T-helper 1 cell treated with Interleukin-12 subunit alpha and Interleukin-12 subunit beta and Interleukin-4 antibody, amounts not matched to agents 30 μg/mL and 1 μg/mL, for 36 hours (primary cell): Measurements from ENCODE around the gene CIT.

ENCODE experiments used
- H3K27ac Mint-ChIP-seq: one replicate; pipeline ENCODE4 v1.8.0; 2021; ENCODE audit warnings: mild to moderate bottlenecking, mixed read lengths
- H3K27me3 Mint-ChIP-seq: one replicate; pipeline ENCODE4 v1.8.0; 2021; ENCODE audit warnings: low read depth, mixed read lengths
- H3K36me3 Mint-ChIP-seq: one replicate; pipeline ENCODE4 v1.8.0; 2021; ENCODE audit warnings: low read depth, mixed read lengths
- H3K4me1 Mint-ChIP-seq: one replicate; pipeline ENCODE4 v1.8.0; 2021; ENCODE audit warnings: low read depth, mixed read lengths
- H3K4me3 Mint-ChIP-seq: one replicate; pipeline ENCODE4 v1.8.0; 2021; ENCODE audit warnings: mild to moderate bottlenecking, moderate library complexity, mixed read lengths
- H3K9me3 Mint-ChIP-seq: one replicate; pipeline ENCODE4 v1.8.0; 2021; ENCODE audit warnings: mixed read lengths

Gene CIT

DNA sequence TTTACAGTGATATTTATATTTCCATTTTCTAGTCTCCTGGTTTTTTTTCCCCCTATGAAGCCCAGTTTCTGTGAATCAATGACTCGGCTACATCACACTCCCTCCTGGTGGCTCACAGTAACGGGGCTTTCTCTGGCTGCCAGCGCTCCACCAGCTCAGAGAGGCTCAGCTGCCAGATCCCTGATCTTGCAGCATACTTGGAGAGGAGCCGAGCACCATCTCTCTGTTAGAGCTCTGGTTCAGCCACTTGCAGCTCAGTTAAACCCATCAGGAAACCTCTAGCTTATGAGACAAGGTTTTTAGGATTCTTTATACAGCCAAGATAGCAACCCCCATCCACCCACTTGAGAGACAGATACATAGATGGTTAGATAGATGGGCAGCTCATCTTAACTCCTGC is 74.6 kb downstream of the CIT start:
- no peak overlapping the region for H3K4me3 Mint-ChIP-seq
- H3K27me3 Mint-ChIP-seq, result no peaks in the 10 kb centered on the region
- peaks cover 7% of the 10 kb centered on the region for H3K9me3 Mint-ChIP-seq
- no peak overlapping the region for H3K27ac Mint-ChIP-seq
- H3K4me1 Mint-ChIP-seq, result peaks cover 2% of the 10 kb centered on the region
- H3K36me3 Mint-ChIP-seq, result peaks cover 24% of the 10 kb centered on the region

DNA sequence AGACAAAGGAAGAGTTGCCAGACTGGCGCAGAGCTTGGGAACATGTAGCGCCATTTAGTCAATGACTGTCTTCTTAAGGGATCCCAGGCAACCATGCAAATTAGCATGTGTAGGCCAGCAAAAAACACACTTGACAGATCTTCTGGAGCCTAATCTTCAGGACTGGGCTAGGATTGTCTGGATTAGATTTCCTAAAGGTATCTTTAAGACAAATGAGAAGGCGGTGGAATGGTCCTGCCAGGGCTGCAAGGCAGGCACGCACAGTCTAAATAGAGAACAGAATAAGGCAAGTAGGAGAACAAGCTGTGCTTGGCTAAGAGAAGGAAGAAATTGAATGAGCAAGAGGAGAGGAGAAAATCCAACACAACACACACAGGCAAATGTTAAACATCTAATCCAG is 80.0 kb downstream of the CIT start:
- Mint-ChIP-seq H3K4me3 (no peak overlapping the region), H3K27me3 (no peaks in the 10 kb centered on the region), H3K4me1 (no peaks in the 10 kb centered on the region), H3K36me3 (peaks cover 8% of the 10 kb centered on the region), H3K27ac (no peak overlapping the region), H3K9me3 (no peaks in the 10 kb centered on the region)

DNA sequence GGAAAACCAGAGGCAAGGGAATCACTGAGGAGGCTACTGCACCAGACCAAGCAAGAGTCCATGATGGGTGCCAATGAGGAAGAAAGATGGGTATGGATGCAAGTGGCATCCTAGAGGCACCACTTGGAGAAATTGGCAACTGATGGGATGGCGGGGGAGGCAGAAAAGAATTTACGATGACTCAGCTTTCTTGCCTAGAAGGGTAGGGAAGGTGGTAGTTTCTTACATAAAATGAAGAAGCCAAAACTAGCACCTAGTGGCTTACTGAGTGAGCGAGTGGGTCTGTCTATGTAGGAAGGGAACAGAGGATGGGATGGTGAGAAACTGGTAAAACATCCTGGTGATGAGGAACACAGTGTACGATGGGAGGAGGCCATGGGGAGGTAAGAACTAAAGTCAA is 80.8 kb downstream of the CIT start:
- Mint-ChIP-seq H3K36me3 (peaks cover 8% of the 10 kb centered on the region), H3K4me1 (no peaks in the 10 kb centered on the region), H3K27me3 (no peaks in the 10 kb centered on the region), H3K4me3 (no peak overlapping the region), H3K9me3 (no peaks in the 10 kb centered on the region), H3K27ac (no peak overlapping the region)

GRCh38 chr12:119791453-119791852 is 85.7 kb downstream of the CIT start:
- Mint-ChIP-seq H3K36me3 (peaks cover 8% of the 10 kb centered on the region), H3K4me3 (no peak overlapping the region), H3K27ac (no peak overlapping the region), H3K9me3 (peaks cover 3% of the 10 kb centered on the region), H3K4me1 (peaks cover 2% of the 10 kb centered on the region), H3K27me3 (no peaks in the 10 kb centered on the region)

GRCh38 chr12:119788786-119789185 is 88.3 kb downstream of the CIT start:
- Mint-ChIP-seq H3K27ac (no peak overlapping the region), H3K4me1 (peaks cover 6% of the 10 kb centered on the region), H3K36me3 (peaks cover 26% of the 10 kb centered on the region), H3K9me3 (peaks cover 3% of the 10 kb centered on the region), H3K4me3 (no peak overlapping the region), H3K27me3 (no peaks in the 10 kb centered on the region)

DNA sequence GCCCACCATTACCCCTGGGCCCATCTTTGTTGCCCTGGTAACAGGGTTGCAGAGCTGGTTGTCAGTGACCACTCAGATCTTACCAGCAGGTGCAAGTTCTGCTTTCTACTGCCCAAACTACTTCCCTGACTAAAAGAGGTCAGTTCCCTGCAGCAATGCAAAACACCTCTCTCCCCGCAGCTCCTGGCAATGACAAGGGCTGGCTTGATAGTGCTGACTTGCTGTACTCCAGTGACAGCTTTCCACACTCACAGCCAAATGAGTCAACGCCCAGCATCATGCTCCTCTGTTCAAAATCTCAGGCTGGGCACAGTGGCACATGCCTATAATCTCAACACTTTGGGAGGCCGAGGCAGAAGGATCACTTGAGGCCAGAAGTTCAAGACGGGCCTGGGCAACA is 90.6 kb downstream of the CIT start:
- H3K9me3 Mint-ChIP-seq, result peaks cover 3% of the 10 kb centered on the region
- no peaks in the 10 kb centered on the region for H3K27me3 Mint-ChIP-seq
- no peak overlapping the region for H3K4me3 Mint-ChIP-seq
- H3K4me1 Mint-ChIP-seq, result peaks cover 11% of the 10 kb centered on the region
- H3K27ac Mint-ChIP-seq, result no peak overlapping the region
- H3K36me3 Mint-ChIP-seq, result peaks cover 43% of the 10 kb centered on the region

GRCh38 chr12:119784673-119785072 is 92.4 kb downstream of the CIT start:
- H3K36me3 Mint-ChIP-seq, result peaks cover 47% of the 10 kb centered on the region
- no peaks in the 10 kb centered on the region for H3K27me3 Mint-ChIP-seq
- no peak overlapping the region for H3K27ac Mint-ChIP-seq
- peaks cover 11% of the 10 kb centered on the region for H3K4me1 Mint-ChIP-seq
- H3K9me3 Mint-ChIP-seq, result peaks cover 3% of the 10 kb centered on the region
- no peak overlapping the region for H3K4me3 Mint-ChIP-seq

DNA sequence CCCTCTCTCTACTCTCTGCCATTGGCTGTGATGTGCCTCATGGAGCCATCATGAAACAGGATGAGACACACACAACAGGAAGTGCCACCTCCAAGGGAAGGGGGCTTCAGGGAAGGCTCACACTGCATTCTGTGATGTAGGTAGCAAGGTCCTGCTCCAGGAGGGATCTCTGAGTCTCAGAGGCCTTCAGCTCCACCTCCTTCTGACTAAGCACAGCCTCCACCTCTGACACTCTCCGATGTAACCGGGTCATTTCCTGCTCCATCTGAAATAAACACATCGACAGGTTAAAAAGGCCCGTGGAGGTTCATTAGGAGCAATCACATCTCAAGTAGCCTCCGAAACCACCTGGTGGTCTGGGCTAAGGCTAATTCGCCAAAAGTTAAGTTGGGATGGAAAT is 93.3 kb downstream of the CIT start:
- Mint-ChIP-seq H3K4me1 (peaks cover 11% of the 10 kb centered on the region), H3K27me3 (no peaks in the 10 kb centered on the region), H3K4me3 (no peak overlapping the region), H3K36me3 (peaks cover 48% of the 10 kb centered on the region), H3K9me3 (peaks cover 3% of the 10 kb centered on the region), H3K27ac (peak overlapping the region; percentile 50)

DNA sequence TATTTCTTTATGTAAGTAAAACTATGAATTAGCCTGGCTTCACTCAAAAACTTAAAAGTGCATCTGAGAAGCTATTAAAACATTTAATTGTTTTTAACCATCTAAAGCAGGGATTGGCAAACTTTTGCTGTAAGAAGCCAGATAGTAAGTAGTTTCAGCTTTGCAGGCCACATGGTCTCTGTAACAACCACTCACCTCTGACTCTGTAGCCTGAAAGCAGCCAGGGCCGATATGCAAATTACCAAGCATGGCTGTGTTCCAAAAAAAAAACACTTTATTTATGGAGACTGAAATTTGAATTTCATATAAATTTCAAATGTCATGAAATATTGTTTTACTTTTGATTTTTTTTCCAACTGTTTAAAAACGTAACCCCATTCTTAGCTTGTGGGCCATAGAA is 95.3 kb downstream of the CIT start:
- H3K4me1 Mint-ChIP-seq, result peaks cover 9% of the 10 kb centered on the region
- peaks cover 46% of the 10 kb centered on the region for H3K36me3 Mint-ChIP-seq
- H3K4me3 Mint-ChIP-seq, result no peak overlapping the region
- no peaks in the 10 kb centered on the region for H3K9me3 Mint-ChIP-seq
- no peaks in the 10 kb centered on the region for H3K27me3 Mint-ChIP-seq
- H3K27ac Mint-ChIP-seq, result no peak overlapping the region

DNA sequence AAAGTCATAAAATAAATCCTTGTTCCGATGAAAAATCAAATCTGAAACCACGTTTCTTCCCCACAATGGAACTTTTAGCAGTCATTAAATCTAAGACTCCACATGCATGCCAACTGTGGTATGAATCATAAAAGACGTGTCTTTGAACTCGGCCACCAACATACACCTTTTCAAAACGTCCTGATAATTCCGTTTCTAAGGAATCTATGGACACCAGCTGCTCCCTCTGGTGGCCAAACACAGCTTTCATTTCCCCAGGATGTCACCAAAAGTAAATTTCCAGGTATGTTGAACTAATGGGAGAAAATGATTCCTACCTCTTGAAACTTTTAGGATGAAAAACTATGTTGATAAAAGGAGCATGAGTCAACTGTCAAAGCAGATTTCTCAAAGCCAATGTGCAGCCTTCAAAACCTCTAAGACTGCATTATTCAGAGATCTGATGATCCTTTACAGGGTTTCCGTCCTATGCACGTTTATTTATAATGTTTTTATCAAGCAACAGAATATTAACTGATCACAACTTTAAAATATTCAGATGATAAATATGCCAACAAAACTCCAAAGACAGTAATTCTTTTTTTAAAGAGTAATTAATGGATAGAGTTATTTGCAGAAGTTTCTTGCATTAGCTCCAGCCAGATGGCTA is 96.2 kb downstream of the CIT start:
- H3K27me3 Mint-ChIP-seq, result no peaks in the 10 kb centered on the region
- no peak overlapping the region for H3K27ac Mint-ChIP-seq
- H3K36me3 Mint-ChIP-seq, result peaks cover 48% of the 10 kb centered on the region
- no peaks in the 10 kb centered on the region for H3K9me3 Mint-ChIP-seq
- no peak overlapping the region for H3K4me3 Mint-ChIP-seq
- H3K4me1 Mint-ChIP-seq, result peaks cover 9% of the 10 kb centered on the region

DNA sequence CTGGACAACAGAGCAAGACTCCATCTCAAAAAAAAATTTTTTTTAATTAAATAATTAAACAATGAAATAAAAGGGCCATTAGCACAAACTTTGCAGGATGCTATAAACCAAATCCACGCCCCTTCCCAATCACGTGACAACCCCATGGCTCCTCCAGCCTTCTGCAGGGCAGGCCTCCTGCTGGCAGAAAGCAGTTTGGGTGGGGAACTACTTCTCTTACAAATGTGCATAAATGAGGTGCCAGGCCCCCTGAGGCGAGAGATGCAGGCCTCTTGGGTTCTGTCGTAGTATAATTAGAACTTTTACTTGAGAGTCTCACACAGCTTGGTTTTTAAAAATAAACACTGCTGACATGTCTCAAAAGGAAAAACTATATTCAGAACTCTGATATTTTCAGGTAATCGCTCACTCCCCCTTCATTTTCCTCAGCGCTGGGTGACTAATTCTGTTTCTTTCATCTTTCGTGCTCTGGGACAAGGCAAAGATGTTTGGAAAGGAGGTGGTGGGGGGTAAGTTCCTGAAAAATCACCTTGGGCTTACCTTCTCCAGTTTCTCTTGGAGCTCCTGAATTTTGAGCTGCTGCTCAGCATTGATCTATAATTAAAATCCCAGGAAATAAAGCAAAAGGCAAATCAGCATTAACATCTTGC is 101.7 kb downstream of the CIT start:
- Mint-ChIP-seq H3K4me1 (no peaks in the 10 kb centered on the region), H3K27ac (no peak overlapping the region), H3K36me3 (peaks cover 44% of the 10 kb centered on the region)

DNA sequence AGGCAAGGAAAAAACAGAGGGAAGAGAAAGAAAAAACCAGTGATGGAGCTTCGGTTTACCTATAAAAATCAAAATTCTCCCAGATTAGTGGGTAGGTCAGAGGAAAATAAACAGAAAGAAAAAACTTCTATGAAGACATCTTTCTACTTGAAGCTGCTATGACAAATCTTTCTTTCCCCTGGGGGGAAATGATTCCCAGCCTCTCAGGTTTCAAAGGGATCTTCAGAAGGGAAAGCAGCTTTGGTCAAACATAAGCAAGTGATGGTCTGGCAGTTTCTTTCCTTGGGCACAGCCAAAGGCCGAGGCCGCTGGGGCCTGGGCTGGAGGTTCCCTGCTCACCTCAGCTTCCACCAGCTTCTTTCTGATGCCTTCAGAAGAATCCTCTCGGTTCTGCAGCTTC is 104.7 kb downstream of the CIT start:
- no peak overlapping the region for H3K4me3 Mint-ChIP-seq
- peaks cover 41% of the 10 kb centered on the region for H3K36me3 Mint-ChIP-seq
- H3K27me3 Mint-ChIP-seq, result no peaks in the 10 kb centered on the region
- H3K4me1 Mint-ChIP-seq, result no peaks in the 10 kb centered on the region
- no peak overlapping the region for H3K27ac Mint-ChIP-seq
- H3K9me3 Mint-ChIP-seq, result no peaks in the 10 kb centered on the region

More for the DNA sequence above, 101.7 kb downstream of the CIT start:
- H3K27me3 Mint-ChIP-seq, result no peaks in the 10 kb centered on the region
- H3K4me3 Mint-ChIP-seq, result no peak overlapping the region
- H3K9me3 Mint-ChIP-seq, result no peaks in the 10 kb centered on the region

DNA sequence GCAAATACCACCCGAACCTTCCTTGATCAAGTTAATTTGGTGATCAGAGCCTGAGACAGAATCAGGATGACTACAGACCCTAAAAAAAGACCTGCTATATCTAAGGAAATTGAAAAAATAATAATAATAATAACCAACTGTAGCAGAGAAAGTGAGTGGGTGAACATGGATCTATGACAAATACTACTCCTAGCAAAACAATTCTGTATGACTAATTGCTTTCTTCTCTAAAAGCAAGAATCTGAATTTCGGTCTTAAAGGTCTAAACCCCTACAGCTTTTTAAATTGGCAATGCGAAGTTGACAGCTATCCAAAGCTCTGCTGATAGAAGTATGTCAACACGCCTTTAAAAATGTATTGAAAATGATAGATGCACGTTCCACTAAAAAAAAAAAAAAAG is 107.0 kb downstream of the CIT start:
- H3K36me3 Mint-ChIP-seq, result peaks cover 44% of the 10 kb centered on the region
- H3K9me3 Mint-ChIP-seq, result no peaks in the 10 kb centered on the region
- no peaks in the 10 kb centered on the region for H3K4me1 Mint-ChIP-seq
- H3K27me3 Mint-ChIP-seq, result no peaks in the 10 kb centered on the region
- H3K4me3 Mint-ChIP-seq, result no peak overlapping the region
- H3K27ac Mint-ChIP-seq, result no peak overlapping the region

- H3K4me1 Mint-ChIP-seq, result no peaks in the 10 kb centered on the region
- H3K27ac Mint-ChIP-seq, result no peak overlapping the region
- H3K4me3 Mint-ChIP-seq, result no peak overlapping the region
- peaks cover 55% of the 10 kb centered on the region for H3K36me3 Mint-ChIP-seq
- H3K27me3 Mint-ChIP-seq, result no peaks in the 10 kb centered on the region
- H3K9me3 Mint-ChIP-seq, result no peaks in the 10 kb centered on the region
Measured at GRCh38 chr12:119762619-119763018, 114.5 kb downstream of the CIT start.

GRCh38 chr12:119758722-119759121 is 118.4 kb downstream of the CIT start:
- H3K4me1 Mint-ChIP-seq, result no peaks in the 10 kb centered on the region
- H3K4me3 Mint-ChIP-seq, result no peak overlapping the region
- no peaks in the 10 kb centered on the region for H3K9me3 Mint-ChIP-seq
- no peaks in the 10 kb centered on the region for H3K27me3 Mint-ChIP-seq
- H3K36me3 Mint-ChIP-seq, result peaks cover 37% of the 10 kb centered on the region
- no peak overlapping the region for H3K27ac Mint-ChIP-seq
